DND-41 (cell line): Measurements from ENCODE around the gene RTN4RL2.

Experiments used
- EZH2 ChIP-seq: IDR thresholded peaks from 3 replicates; pipeline ENCODE4 v1.6.1; 2012; ENCODE audit warnings: borderline replicate concordance, low read depth, mild to moderate bottlenecking, moderate library complexity, low read length, inconsistent platforms; ENCODE audit not compliant: severe bottlenecking
- TF ChIP-seq, protein P1 (sequence below): IDR thresholded peaks from 2 replicates; pipeline ENCODE4 v1.5.1; 2012; ENCODE audit warnings: borderline replicate concordance, low read length, moderate library complexity, mild to moderate bottlenecking; ENCODE audit not compliant: poor library complexity, severe bottlenecking; ENCODE audit errors: extremely low read depth

DNA sequence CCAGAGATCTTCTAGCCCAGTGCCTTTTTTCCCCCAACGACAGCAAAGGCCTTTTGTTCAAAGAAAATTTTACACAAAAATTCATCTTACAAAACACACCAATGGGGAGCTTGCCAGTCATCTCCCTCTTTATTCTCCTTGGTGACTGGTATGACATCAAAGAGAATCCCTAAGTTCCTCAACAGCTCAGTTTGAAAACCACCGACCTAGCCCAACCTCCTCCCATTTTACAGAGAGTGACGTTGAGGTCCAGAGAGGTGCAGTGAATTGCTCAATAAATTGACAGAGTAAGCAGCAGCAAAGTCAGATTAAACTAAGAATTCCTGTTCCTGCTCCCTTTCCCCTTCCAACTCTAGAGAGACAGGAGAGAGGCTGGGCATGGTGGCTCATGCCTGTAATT, 41.2 kb upstream of the RTN4RL2 start:
- TF ChIP-seq, protein P1, sequence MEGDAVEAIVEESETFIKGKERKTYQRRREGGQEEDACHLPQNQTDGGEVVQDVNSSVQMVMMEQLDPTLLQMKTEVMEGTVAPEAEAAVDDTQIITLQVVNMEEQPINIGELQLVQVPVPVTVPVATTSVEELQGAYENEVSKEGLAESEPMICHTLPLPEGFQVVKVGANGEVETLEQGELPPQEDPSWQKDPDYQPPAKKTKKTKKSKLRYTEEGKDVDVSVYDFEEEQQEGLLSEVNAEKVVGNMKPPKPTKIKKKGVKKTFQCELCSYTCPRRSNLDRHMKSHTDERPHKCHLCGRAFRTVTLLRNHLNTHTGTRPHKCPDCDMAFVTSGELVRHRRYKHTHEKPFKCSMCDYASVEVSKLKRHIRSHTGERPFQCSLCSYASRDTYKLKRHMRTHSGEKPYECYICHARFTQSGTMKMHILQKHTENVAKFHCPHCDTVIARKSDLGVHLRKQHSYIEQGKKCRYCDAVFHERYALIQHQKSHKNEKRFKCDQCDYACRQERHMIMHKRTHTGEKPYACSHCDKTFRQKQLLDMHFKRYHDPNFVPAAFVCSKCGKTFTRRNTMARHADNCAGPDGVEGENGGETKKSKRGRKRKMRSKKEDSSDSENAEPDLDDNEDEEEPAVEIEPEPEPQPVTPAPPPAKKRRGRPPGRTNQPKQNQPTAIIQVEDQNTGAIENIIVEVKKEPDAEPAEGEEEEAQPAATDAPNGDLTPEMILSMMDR = no peak
- TF ChIP-seq EZH2 = no peak
